ENCODE measurements around the gene SIGMAR1.

DNA sequence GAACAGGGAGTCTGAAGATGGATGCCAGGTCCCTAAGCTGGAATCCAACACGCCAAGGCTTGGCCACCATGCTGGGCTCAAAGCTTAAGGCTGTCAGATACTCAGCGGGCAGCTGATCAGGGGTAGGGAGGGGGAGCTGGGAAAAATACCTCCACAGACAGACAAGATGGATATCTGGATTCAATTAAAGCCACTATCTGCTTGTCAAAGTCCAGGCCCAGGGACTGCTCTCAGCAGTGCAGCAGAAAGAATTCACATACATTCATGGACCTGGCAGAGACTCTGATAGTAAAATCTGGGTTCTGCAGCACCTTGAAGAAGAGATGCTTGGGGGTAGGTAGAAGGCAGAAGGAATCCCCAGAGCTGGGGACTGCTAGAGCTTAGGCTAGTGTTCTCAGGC is 22.5 kb downstream of the SIGMAR1 start:
- TF ChIP-seq, protein P1, sequence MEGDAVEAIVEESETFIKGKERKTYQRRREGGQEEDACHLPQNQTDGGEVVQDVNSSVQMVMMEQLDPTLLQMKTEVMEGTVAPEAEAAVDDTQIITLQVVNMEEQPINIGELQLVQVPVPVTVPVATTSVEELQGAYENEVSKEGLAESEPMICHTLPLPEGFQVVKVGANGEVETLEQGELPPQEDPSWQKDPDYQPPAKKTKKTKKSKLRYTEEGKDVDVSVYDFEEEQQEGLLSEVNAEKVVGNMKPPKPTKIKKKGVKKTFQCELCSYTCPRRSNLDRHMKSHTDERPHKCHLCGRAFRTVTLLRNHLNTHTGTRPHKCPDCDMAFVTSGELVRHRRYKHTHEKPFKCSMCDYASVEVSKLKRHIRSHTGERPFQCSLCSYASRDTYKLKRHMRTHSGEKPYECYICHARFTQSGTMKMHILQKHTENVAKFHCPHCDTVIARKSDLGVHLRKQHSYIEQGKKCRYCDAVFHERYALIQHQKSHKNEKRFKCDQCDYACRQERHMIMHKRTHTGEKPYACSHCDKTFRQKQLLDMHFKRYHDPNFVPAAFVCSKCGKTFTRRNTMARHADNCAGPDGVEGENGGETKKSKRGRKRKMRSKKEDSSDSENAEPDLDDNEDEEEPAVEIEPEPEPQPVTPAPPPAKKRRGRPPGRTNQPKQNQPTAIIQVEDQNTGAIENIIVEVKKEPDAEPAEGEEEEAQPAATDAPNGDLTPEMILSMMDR (IDR thresholded peaks at IDR 0.05): no peak
- no peak for TF ChIP-seq ZFX (IDR thresholded peaks at IDR 0.05; ENCODE audit: borderline replicate concordance)
